Measurements from ENCODE around the gene SDF4.

The SDF4 gene

DNA sequence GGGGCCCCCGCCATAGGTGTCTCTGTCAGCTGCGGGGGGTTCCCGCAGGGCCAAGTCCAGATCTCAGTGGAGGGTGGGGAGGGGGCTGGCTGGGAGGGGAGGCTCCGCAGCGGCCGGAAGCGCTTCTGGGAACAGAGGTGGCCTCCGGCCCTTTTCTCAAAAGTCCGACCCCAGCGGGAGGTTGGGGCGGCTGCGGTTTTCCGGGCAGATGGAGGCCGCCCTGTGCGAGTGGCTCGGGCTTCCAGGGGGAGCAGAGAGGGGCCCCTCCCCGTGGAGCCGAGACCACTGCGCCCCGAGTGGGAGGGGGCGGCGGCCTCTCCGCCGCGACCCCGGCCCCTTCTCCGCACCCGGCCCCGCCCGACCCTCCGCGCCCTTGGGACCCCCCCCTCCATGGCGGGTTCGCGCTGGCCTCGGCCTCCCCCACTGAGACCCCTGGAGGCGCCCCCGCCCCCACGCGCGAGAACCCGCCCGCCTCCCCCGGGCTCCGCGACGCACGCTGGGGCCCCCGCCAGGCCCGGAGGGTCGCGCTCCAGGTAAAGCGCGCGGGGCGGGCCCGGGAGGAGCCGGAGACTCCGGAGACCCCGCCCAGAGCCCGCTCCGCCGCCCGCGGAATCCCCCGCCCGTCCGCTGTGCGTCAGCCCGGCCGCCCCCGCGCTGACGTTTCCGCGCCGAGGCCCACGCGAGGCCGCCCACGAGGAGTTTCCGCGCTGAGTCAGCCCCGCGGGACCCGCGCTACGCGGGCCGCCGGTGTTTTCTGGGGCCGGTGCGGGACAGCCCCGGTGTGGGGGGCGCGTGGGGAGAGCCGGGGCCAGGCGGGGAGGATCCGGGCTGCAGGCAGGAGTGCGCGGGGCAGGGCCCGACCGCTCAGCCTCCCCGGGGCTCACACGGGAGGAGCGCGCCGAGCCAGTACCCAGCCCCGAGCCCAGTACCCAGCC lies 30.7 kb downstream of the SDF4 start:
- DNase-seq (ENCODE audit: extremely low spot score), result peak; percentile 87
- POLR2A ChIA-PET, result interaction anchor here (0.7 kb wide), 1 partner anchor 137 kb away, joined by 5 read pairs; no protein-coding TSS in a partner anchor
- CTCF ChIA-PET, result interaction anchor here (0.9 to 1.1 kb wide), 2 partner anchors 10 to 13 kb away, joined by 3 read pairs; no protein-coding TSS in a partner anchor
- TF ChIP-seq CTCF (IDR thresholded peaks at IDR 0.05; ENCODE audit: control extremely low read depth, extremely low read depth, low read depth, missing control alignments), result no peak

GRCh38 chr1:1199961-1200875 lies 31.6 kb downstream of the SDF4 start:
- TF ChIP-seq CTCF (IDR thresholded peaks at IDR 0.05; ENCODE audit: control extremely low read depth, extremely low read depth, low read depth, missing control alignments), result no peak
- no peak for DNase-seq (ENCODE audit: extremely low spot score)
- CTCF ChIA-PET, result interaction anchor here (0.9 to 1.1 kb wide), 2 partner anchors 9 to 12 kb away, joined by 3 read pairs; no protein-coding TSS in a partner anchor
- POLR2A ChIA-PET, result interaction anchor here (0.7 kb wide), 1 partner anchor 136 kb away, joined by 5 read pairs; no protein-coding TSS in a partner anchor

- CTCF ChIA-PET, result interaction anchor here (1.1 kb wide), 1 partner anchor 77 kb away, joined by 3 read pairs; no protein-coding TSS in a partner anchor
- no peak for DNase-seq (ENCODE audit: extremely low spot score)
Observed at GRCh38 chr1:1199141-1199960, 32.5 kb downstream of the SDF4 start.

GRCh38 chr1:1198423-1199140 lies 33.2 kb downstream of the SDF4 start:
- TF ChIP-seq CTCF (IDR thresholded peaks at IDR 0.05; ENCODE audit: control extremely low read depth, extremely low read depth, low read depth, missing control alignments), result no peak
- ChIA-PET POLR2A (no interaction called here), CTCF (interaction anchor here (1.1 kb wide), 1 partner anchor 76 kb away, joined by 3 read pairs; no protein-coding TSS in a partner anchor)
- DNase-seq (ENCODE audit: extremely low spot score), result no peak

More at GRCh38 chr1:1199141-1199960, 32.5 kb downstream of the SDF4 start:
- no peak for TF ChIP-seq CTCF (IDR thresholded peaks at IDR 0.05; ENCODE audit: control extremely low read depth, extremely low read depth, low read depth, missing control alignments)
- POLR2A ChIA-PET, result no interaction called here

DNA sequence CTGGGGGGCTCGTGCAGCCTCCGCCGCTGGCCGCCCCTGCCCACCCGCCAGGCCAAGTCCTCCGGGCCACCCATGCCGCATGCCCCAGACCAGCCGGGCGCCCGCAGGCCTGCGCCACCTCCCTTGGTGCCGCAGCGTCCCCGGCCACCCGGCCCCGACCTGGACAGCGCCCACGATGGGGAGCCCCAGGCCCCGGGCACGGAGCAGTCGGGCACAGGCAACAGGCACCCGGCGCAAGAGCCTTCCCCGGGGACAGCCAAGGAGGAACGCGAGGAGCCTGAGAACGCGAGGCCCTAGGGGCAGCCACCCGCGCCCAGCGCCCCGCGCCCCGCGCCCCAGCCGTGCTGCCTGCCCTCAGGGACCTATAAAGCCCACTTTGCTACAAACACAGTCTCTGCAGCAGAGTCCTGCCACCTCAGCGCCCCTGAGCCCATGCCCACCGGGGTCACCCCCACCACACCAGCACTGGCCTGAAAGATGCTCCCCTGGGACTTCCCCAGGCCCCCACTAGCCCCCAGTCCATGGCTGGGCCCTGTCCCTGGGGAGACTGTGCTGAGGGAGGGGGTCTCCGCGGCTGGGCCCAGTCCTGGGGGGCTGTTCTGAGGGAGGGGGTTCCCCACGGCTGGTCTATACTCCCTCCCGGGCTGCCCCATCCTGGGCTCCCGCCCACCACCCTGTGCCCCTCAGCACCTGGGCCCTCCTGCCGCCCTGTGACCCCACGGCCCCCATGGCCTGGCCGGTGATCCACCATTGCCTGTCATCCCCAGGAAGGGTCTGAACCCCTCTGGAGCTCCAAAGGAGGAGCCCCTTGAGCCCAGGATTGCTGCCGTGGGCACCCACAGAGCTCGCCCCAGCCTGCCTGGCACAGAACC lies 34.0 kb downstream of the SDF4 start:
- no peak for DNase-seq (ENCODE audit: extremely low spot score)
- TF ChIP-seq CTCF (IDR thresholded peaks at IDR 0.05; ENCODE audit: control extremely low read depth, extremely low read depth, low read depth, missing control alignments), result no peak
- POLR2A ChIA-PET, result no interaction called here
- CTCF ChIA-PET, result interaction anchor here (1.1 kb wide), 1 partner anchor 75 kb away, joined by 3 read pairs; no protein-coding TSS in a partner anchor

Measured in GM10248 (cell line).